ENCODE measurements around the gene VIT.

Gene VIT

DNA sequence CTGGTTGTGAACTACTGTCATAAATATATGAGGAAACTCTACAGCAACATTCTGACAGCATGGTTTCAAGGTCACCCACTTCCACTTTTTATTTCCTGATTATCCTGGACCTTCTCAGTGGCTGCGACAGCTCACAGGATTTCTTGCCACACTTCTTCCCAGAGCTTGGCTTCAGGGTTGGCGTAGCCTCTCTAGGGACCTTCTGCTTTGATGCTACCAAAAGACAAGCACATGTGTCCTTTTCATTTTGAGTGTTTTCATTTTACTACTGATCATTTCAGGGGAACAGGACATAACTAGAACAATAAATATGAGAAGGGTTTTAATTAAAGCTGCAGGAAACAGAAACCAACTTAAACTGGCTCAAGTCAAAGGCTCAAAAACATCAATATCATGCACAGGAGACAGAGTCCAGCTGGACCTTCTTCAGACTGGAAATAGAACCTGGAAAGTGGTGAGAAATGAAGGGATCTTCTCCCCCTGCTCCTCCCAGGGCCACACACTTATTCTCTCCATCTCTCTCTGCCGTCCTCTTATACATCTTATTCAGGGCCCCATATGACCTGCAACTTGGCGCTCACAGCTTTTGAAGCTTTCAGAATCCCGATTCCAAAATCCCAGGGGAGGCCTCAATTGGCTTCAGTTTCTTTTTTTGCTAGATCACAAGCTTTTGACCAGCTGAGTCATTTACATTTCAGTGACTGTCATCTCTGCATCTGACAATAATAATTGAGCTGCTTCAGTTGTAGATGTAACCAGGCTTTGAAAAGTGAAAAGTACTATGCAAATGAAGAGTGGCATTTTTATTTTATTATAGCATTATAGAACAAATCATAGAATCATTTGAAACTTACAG is 9.7 kb downstream of the VIT start:
- no peak overlapping the region for H3K9ac ChIP-seq (ENCODE audit: low read depth in 1 of 2, low read length in 2 of 2)
- no peak overlapping the region for H3K27ac ChIP-seq (ENCODE audit: low read depth, low read length)
- H3K4me3 ChIP-seq (ENCODE audit: low read depth in 1 of 2, low read length in 2 of 2), result no peak overlapping the region
- H3K9me3 ChIP-seq (ENCODE audit: control insufficient read depth in 1 of 2, low read length in 2 of 2), result peaks cover 4 to 8% of the 10 kb centered on the region in 2 donors
- no peaks in the 10 kb centered on the region for H3K36me3 ChIP-seq (ENCODE audit: control insufficient read depth in 1 of 2, insufficient read depth in 2 of 2, low read length in 2 of 2)
- H3K27me3 ChIP-seq (ENCODE audit: control insufficient read depth in 1 of 2, insufficient read depth in 2 of 2, low read length in 2 of 2), result no peaks in the 10 kb centered on the region
- no peaks in the 10 kb centered on the region for H3K4me1 ChIP-seq (ENCODE audit: control insufficient read depth in 1 of 2, insufficient read depth in 2 of 2, low read length in 2 of 2)

GRCh38 chr2:36707050-36707449 is 10.5 kb downstream of the VIT start:
- H3K4me3 ChIP-seq (ENCODE audit: low read depth in 1 of 2, low read length in 2 of 2), result no peak overlapping the region
- H3K9me3 ChIP-seq (ENCODE audit: control insufficient read depth in 1 of 2, low read length in 2 of 2), result peaks cover 4 to 9% of the 10 kb centered on the region in 2 donors
- no peak overlapping the region for H3K27ac ChIP-seq (ENCODE audit: low read depth, low read length)
- no peaks in the 10 kb centered on the region for H3K36me3 ChIP-seq (ENCODE audit: control insufficient read depth in 1 of 2, insufficient read depth in 2 of 2, low read length in 2 of 2)
- no peaks in the 10 kb centered on the region for H3K27me3 ChIP-seq (ENCODE audit: control insufficient read depth in 1 of 2, insufficient read depth in 2 of 2, low read length in 2 of 2)
- H3K4me1 ChIP-seq (ENCODE audit: control insufficient read depth in 1 of 2, insufficient read depth in 2 of 2, low read length in 2 of 2), result no peaks in the 10 kb centered on the region
- H3K9ac ChIP-seq (ENCODE audit: low read depth in 1 of 2, low read length in 2 of 2), result no peak overlapping the region

- peaks cover 4 to 9% of the 10 kb centered on the region in 2 donors for H3K9me3 ChIP-seq (ENCODE audit: control insufficient read depth in 1 of 2, low read length in 2 of 2)
- no peaks in the 10 kb centered on the region for H3K27me3 ChIP-seq (ENCODE audit: control insufficient read depth in 1 of 2, insufficient read depth in 2 of 2, low read length in 2 of 2)
- H3K4me1 ChIP-seq (ENCODE audit: control insufficient read depth in 1 of 2, insufficient read depth in 2 of 2, low read length in 2 of 2), result no peaks in the 10 kb centered on the region
- H3K4me3 ChIP-seq (ENCODE audit: low read depth in 1 of 2, low read length in 2 of 2), result no peak overlapping the region
- no peaks in the 10 kb centered on the region for H3K36me3 ChIP-seq (ENCODE audit: control insufficient read depth in 1 of 2, insufficient read depth in 2 of 2, low read length in 2 of 2)
- H3K9ac ChIP-seq (ENCODE audit: low read depth in 1 of 2, low read length in 2 of 2), result no peak overlapping the region
- no peak overlapping the region for H3K27ac ChIP-seq (ENCODE audit: low read depth, low read length)
These were observed 11.7 kb downstream of the VIT start for GRCh38 chr2:36708041-36708741.

- peaks cover 4 to 9% of the 10 kb centered on the region in 2 donors for H3K9me3 ChIP-seq (ENCODE audit: control insufficient read depth in 1 of 2, low read length in 2 of 2)
These were observed 14.5 kb downstream of the VIT start for GRCh38 chr2:36710858-36711515.

DNA sequence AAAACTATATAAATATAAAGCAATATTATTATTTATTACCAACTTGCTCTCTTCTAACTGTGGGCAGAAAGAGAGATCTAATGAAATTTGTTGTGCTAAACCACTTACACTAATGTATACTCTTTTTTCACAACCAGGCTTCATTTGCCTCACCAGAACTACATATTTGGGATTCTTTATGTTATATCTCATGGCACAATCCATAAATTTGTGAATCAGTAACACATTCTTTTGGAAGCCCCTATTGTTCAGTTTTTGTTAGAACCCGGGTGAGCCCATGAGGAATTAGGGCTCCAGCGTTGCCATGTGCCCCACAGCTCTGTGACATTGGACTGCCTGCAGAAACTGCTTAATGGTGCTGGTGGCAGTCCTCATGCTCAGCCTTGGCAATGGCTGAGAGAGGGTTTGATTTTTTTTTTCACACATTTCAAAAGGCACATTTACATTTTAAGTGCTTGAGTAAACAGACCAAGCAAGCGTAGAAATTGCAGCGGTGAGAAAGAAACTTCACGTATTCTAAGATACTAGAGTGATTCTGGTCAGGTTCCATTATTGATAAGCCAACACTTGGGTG is 15.3 kb downstream of the VIT start:
- Histone ChIP-seq H3K9me3 (ENCODE audit: control insufficient read depth in 1 of 2, low read length in 2 of 2) (peaks cover 4 to 9% of the 10 kb centered on the region in 2 donors), H3K36me3 (ENCODE audit: control insufficient read depth in 1 of 2, insufficient read depth in 2 of 2, low read length in 2 of 2) (no peaks in the 10 kb centered on the region)

More at GRCh38 chr2:36710858-36711515, 14.5 kb downstream of the VIT start:
- Histone ChIP-seq H3K36me3 (ENCODE audit: control insufficient read depth in 1 of 2, insufficient read depth in 2 of 2, low read length in 2 of 2) (no peaks in the 10 kb centered on the region), H3K9ac (ENCODE audit: low read depth in 1 of 2, low read length in 2 of 2) (no peak overlapping the region), H3K27ac (ENCODE audit: low read depth, low read length) (no peak overlapping the region), H3K27me3 (ENCODE audit: control insufficient read depth in 1 of 2, insufficient read depth in 2 of 2, low read length in 2 of 2) (no peaks in the 10 kb centered on the region), H3K4me1 (ENCODE audit: control insufficient read depth in 1 of 2, insufficient read depth in 2 of 2, low read length in 2 of 2) (no peaks in the 10 kb centered on the region), H3K4me3 (ENCODE audit: low read depth in 1 of 2, low read length in 2 of 2) (no peak overlapping the region)

DNA sequence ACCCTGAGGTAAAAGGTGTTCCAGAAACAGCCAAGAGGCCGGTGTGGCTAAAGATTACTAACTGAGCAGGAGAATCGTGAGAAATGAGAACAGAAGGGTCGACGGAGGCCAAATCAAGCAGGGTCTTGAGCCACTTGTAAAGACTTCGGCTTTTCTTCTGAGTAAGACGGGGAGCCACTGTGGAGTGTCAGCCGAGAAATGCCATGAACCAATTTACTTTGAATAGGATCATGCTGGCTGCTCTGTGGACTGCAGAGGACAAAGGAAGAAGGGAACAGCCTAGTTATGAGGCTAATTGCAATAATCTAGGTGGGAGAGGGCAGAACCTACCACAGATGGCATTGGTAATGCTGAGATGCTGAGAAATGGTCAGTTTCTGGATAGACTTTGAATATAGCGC is 16.8 kb downstream of the VIT start:
- H3K36me3 ChIP-seq (ENCODE audit: control insufficient read depth in 1 of 2, insufficient read depth in 2 of 2, low read length in 2 of 2), result no peaks in the 10 kb centered on the region
- peaks cover 4 to 9% of the 10 kb centered on the region in 2 donors for H3K9me3 ChIP-seq (ENCODE audit: control insufficient read depth in 1 of 2, low read length in 2 of 2)
- H3K4me1 ChIP-seq (ENCODE audit: control insufficient read depth in 1 of 2, insufficient read depth in 2 of 2, low read length in 2 of 2), result no peaks in the 10 kb centered on the region
- no peak overlapping the region for H3K4me3 ChIP-seq (ENCODE audit: low read depth in 1 of 2, low read length in 2 of 2)
- no peak overlapping the region for H3K27ac ChIP-seq (ENCODE audit: low read depth, low read length)
- H3K9ac ChIP-seq (ENCODE audit: low read depth in 1 of 2, low read length in 2 of 2), result no peak overlapping the region
- H3K27me3 ChIP-seq (ENCODE audit: control insufficient read depth in 1 of 2, insufficient read depth in 2 of 2, low read length in 2 of 2), result no peaks in the 10 kb centered on the region

More for the DNA sequence above, 15.3 kb downstream of the VIT start:
- Histone ChIP-seq H3K9ac (ENCODE audit: low read depth in 1 of 2, low read length in 2 of 2) (no peak overlapping the region), H3K27me3 (ENCODE audit: control insufficient read depth in 1 of 2, insufficient read depth in 2 of 2, low read length in 2 of 2) (no peaks in the 10 kb centered on the region), H3K27ac (ENCODE audit: low read depth, low read length) (no peak overlapping the region), H3K4me3 (ENCODE audit: low read depth in 1 of 2, low read length in 2 of 2) (no peak overlapping the region), H3K4me1 (ENCODE audit: control insufficient read depth in 1 of 2, insufficient read depth in 2 of 2, low read length in 2 of 2) (no peaks in the 10 kb centered on the region)

DNA sequence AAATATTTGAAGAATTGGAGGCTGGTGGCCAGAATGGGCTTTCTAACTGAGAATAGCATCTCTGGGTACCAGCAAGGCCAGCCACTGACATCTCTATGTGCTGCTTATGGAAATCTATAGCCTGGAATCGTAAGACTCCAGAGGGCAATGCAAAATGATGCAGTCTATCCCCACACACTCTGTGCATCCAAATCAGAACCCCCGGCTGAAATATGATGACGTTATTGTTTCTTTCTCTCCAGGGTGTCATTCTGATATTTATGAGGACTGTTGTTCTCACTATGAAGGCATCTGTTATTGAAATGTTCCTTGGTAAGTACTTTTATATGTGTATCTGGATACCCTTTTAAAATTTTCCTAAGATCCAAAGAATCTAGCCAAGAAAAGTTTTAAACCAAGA is 19.6 kb downstream of the VIT start:
- H3K27me3 ChIP-seq (ENCODE audit: control insufficient read depth in 1 of 2, insufficient read depth in 2 of 2, low read length in 2 of 2), result no peaks in the 10 kb centered on the region
- H3K36me3 ChIP-seq (ENCODE audit: control insufficient read depth in 1 of 2, insufficient read depth in 2 of 2, low read length in 2 of 2), result no peaks in the 10 kb centered on the region
- H3K9ac ChIP-seq (ENCODE audit: low read depth in 1 of 2, low read length in 2 of 2), result no peak overlapping the region
- no peak overlapping the region for H3K4me3 ChIP-seq (ENCODE audit: low read depth in 1 of 2, low read length in 2 of 2)
- H3K4me1 ChIP-seq (ENCODE audit: control insufficient read depth in 1 of 2, insufficient read depth in 2 of 2, low read length in 2 of 2), result no peaks in the 10 kb centered on the region
- no peak overlapping the region for H3K27ac ChIP-seq (ENCODE audit: low read depth, low read length)
- peaks cover under 1 to 3% of the 10 kb centered on the region in 2 donors for H3K9me3 ChIP-seq (ENCODE audit: control insufficient read depth in 1 of 2, low read length in 2 of 2)

- Histone ChIP-seq H3K4me1 (ENCODE audit: control insufficient read depth in 1 of 2, insufficient read depth in 2 of 2, low read length in 2 of 2) (no peaks in the 10 kb centered on the region), H3K9me3 (ENCODE audit: control insufficient read depth in 1 of 2, low read length in 2 of 2) (no peaks in the 10 kb centered on the region), H3K9ac (ENCODE audit: low read depth in 1 of 2, low read length in 2 of 2) (no peak overlapping the region), H3K27me3 (ENCODE audit: control insufficient read depth in 1 of 2, insufficient read depth in 2 of 2, low read length in 2 of 2) (peaks cover 0 to 5% of the 10 kb centered on the region in 2 donors), H3K4me3 (ENCODE audit: low read depth in 1 of 2, low read length in 2 of 2) (no peak overlapping the region), H3K36me3 (ENCODE audit: control insufficient read depth in 1 of 2, insufficient read depth in 2 of 2, low read length in 2 of 2) (no peaks in the 10 kb centered on the region), H3K27ac (ENCODE audit: low read depth, low read length) (no peak overlapping the region)
These were observed 21.2 kb downstream of the VIT start for GRCh38 chr2:36717603-36718266.

DNA sequence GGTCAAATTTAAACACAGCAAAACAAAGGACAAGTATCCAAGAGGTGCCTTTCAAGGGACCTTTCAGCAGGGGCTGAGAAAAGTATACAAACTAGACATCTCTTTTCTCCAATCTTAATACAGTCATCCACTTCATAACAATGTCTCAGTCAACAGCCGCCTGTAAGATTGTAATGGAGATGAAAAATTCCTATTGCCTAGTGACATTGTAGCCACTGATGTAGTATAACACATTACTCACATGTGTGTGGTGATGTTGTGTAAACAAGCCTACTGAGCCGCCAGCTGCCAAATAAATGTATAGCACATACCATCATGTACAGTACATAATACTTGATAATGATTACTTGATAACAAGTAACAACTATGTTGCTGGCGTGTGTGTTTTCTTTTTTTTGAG is 31.0 kb downstream of the VIT start:
- Histone ChIP-seq H3K27ac (ENCODE audit: low read depth, low read length) (no peak overlapping the region), H3K27me3 (ENCODE audit: control insufficient read depth in 1 of 2, insufficient read depth in 2 of 2, low read length in 2 of 2) (peaks cover 0 to 3% of the 10 kb centered on the region in 2 donors), H3K36me3 (ENCODE audit: control insufficient read depth in 1 of 2, insufficient read depth in 2 of 2, low read length in 2 of 2) (no peaks in the 10 kb centered on the region), H3K9ac (ENCODE audit: low read depth in 1 of 2, low read length in 2 of 2) (no peak overlapping the region), H3K4me1 (ENCODE audit: control insufficient read depth in 1 of 2, insufficient read depth in 2 of 2, low read length in 2 of 2) (no peaks in the 10 kb centered on the region), H3K4me3 (ENCODE audit: low read depth in 1 of 2, low read length in 2 of 2) (no peak overlapping the region), H3K9me3 (ENCODE audit: control insufficient read depth in 1 of 2, low read length in 2 of 2) (peaks cover 0 to 3% of the 10 kb centered on the region in 2 donors)
